Measurements from ENCODE around the gene BCL11A.

BCL11A gene

DNA sequence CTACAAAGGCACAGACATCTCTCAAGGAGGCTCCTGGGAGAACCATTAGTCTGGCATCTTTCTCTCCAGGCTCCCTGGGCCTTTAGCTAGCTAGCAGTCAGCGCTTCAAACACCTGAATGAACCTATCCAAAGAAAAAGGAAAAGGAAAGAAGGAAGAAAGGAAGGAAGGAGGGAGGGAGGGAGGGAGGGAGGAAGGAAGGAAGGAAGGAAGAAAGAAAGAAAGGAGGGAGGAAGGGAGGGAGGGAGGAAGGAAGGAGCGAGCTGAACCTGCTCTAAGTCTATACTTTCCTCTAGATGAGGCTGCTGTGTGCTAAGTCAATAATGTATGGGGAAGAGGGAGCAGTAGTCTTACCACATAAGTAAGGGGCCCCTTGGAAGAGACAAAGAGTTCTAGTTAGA, 5.1 kb upstream of the BCL11A start:
- no peak for DNase-seq

DNA sequence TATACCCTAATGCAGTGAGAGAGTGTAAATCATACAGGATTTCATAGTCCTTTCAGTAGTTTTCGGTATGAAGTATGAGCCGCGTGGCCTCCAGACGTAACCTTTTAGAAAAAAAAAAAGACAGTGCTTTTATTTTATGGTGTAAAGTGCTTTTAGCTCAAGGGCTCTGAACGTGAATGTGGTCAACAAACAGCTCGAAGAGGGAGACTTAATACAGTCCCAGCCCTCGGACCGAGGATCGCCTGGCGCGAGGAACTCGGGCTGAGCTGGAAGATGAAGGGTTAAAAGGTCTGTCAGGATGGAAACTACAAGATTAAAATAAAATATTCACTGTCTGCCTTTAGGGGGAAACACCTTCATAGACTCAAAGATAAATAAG, 4.0 kb upstream of the BCL11A start:
- DNase-seq = no peak

DNA sequence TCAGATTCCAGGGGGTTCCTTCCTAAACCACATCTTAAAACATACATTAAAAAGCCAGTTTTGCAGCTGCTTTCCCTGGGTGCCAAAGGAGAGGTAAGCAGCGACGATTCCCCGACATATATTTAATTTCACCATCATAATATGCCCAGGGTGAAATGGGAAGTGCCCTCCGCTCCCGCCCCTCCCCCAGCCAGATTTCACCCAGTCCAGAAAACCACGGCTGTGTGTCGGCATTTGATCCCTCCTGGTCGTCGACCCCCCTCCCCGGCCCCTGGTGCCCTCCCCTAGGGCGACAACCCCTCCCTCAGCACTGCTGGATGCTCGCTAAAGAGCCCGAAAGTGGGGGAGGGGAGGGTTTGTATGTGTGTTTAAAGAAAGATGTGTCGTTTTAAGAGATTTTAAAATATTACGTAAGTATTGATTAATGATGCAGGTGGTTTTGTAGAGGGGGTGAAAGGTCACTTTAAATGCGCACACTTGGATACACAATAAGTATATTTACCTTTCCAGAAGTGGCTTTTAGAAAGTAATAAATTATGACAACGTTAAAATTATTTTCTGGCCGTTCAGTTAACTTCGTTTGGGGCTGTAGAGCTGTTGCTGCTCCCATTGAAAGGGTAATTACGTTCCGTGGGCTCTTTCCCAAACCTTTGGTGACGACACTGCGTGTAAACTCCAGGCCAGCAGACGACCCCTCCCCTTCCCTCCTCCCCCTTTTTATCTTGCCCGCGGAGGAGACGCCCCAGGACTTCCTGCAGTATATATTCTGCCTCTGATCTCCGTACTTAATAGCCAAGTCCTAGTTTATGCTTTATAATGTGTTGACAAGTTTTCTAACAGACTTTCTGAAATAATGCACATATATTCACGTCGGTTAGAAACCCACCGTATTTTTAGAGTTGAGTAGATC, 3.4 kb upstream of the BCL11A start:
- no peak for DNase-seq

DNA sequence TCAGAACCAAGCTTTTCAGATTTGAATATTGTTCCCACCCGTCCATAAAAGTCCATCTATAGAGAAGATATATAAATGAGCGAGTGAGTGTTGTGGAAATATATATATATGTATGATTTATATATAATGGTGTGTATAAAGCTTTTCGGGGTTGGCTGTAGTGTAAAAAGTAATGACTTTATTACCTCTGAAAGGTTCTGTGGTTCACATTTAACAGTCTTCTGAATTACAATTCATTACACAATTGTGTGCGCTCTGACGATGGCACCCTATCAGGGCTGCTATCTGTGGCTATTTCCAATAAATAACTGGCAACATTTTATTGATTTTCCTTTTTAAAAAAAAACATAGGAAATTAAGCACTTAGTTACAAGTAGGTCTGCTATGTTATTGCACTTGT, 2.7 kb upstream of the BCL11A start:
- no peak for DNase-seq

DNA sequence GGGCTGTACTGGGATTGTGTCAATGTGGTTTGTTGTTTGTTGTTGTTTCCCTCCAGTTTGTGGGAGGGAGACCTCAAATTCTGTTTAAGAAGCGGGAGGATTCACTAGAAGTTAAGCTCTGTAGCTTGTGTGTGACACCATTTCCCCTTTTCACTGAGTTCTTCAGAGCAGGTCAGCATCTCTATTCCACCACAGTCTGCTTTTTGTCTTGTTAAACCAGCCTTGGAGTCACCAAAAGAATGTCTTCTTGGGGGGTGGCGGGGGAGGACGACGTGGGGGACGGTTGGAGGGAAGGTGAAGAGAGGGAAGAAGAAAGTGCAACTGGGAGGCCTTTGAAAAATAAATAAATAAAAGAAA, 2.3 kb upstream of the BCL11A start:
- DNase-seq = no peak

DNA sequence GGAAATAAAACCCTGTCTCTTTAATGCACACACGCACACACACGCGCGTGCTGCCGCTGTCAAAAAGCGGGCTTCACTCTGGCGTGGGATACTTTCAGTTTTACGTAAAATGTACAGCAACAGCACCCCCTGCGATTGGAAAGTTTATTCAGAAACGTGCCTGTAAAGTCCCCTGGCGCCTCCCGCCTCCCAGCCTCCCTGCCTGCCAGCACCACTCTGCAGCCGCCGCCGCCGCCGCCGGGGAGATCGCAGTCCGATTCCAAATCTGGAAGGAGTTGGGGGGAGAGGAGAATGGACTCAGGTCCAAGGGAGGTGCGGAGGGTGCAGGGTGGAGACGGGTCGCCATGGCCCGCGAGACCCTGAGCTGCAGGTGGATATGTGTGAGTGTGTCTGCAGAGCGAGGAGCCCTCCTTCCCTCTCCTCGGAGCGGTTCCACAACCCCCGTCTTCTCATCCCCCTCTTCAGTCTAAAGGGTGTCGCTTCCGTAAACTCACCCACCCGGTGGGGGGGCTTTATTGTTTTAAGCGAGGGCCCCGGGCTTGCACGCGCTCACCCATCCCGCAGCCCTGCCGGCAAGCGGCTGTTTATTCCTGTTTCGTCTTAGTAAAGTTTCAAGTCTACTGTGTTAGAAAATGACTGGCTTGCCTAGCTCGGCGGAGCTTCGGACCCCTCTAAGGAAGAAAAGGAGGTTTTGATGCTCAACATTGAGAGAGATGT, 1.8 kb upstream of the BCL11A start:
- DNase-seq = no peak

DNA sequence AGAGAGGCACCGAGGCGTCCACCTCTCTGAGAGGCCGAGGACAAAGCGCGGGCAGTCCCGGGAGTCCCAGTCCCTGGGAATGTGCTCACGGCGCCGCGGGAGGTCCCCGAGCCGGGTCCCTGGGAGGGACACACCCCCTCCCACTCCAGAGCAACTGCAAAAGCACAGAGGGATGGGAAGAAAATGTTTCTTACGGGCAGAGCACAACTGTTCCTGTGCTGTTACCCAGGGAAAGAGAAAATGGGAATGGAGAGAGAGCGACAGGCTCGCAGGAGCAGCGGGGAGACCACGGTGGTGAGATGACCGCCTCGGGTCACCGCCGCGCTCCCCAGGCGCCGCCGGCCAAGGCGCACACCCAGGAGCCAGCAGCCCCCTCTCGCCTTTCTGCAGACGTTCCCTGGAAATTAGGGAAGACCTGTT, 1.2 kb upstream of the BCL11A start:
- DNase-seq = no peak

DNA sequence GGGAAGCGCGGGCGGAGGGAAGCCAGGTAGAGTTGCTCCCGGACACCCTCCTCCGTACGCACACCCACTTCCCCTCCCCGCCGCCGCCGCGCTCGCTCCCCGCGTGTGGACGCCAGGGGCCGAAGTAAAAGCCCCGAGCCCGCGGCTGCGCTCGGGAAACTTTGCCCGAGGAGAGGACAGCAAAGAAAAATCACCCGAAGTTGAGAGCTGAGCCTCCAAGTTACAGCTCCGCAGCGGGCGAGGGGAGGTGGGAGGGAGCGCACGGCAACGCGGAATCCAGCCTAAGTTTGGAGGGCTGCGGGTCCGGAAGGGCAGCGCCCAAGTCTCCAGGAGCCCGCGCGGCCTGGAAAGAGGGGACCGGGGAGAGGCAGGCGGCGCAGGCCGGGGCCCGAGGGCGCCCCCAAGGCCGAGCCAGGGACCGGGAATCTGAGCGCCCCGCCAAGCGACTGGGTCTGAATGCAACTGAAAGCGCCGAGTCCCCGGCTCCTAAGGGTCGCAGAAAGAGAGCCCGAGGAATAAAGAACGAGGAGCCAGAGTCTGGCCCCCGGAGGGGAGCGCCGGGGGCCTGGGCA, 706 bp upstream of the BCL11A start:
- no peak for DNase-seq

DNA sequence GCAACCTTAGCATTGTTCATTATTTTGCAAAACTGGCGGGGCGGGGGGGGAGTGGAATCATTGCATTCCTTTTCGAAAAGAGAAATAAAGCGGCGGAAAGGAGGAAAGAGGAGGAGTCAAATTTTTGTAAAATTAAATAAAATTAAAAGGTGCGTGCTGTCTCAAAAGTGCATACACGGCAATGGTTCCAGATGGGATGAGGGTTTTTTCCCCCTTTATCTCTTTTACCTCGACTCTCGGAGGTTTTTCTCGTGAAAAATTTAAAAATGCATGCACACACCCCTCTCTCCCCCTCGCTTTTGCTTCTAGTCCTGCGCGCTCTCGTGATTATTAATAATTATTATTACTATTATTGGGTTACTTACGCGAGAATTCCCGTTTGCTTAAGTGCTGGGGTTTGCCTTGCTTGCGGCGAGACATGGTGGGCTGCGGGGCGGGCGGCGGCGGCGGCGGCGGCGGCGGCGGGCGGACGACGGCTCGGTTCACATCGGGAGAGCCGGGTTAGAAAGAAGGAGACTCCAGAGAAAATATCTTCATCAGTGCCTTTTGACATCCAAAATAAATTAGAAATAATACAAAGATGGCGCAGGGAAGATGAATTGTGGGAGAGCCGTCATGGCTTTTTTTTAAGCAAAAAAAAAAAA, 481 bp downstream of the BCL11A start:
- no peak for DNase-seq

DNA sequence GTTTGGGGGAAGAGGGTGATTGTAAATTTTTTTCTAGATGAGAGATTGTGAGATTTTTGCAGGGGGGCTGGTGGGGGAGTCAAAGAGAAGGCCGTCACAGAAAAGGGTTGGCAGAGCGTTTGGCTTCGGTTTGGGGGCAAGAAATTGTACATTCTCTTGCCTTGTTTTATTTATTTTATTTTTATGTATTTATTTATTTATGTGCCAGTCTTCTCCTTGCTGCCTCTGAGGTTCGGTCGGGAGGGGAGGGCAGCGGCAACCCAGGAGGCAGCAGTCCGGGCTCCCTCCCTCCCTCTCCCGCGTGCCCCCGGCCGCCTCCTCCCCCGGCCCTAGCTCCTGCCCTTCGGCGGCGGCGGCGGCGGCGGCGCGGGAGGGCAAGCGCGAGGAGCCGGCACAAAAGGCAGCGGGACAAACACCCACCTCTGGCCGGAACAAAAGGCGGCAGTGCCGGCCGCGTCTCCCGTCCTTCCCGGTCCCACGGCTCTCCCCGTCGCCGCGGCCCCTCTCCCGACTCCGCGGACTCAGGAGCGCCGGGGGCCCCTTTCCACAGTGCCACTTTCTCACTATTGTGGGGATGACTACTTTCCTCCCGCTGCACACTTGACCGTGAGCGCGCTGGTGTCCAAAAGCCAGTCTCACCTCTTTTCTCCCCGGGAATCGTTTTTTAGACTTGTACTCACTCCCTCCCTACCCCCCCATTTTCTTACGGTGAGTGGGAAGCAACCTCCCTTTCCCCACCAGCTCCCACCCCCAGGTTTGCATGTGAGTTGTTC, 1.2 kb downstream of the BCL11A start:
- DNase-seq = no peak

DNA sequence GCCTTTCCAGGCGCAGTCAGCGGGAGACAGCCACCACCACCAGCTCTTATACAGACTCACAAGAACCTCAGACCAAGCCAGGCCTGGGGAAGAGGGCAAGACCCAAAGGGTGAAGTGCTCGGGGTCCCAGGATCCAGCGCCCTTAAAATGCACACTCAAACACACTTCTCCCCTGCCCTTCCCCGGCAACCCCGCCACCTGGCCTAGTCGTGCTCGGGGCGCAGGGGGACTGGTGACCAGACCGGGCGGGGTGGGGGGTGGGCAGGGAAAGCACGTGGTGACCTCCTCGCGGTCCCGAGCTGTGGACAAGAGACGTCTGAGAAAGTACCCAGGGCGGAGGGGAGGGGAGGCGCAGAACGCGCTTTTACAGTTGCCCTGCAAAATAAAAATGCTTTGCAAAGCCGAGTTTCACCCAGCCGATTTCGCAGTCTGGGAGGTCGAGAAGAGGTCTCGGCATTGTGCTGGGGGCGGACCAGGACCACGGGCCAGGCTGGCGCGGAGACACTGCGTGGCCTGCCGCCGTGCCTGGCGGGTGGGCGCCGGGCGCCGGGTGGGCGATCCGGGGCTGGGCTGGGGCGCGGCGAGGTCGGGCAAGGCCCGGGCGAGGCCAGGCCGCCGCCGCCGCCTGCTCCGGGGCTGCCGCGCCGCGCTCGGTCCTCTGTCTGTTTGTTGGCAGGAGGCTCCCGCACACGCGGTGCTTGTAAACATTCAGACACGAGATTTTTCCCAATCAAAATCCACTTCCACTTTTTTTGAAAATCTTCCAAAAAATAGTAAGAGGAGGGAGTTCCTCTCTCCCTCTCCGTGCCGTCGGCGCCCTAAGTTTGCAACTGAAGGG, 2.0 kb downstream of the BCL11A start:
- no peak for DNase-seq

DNA sequence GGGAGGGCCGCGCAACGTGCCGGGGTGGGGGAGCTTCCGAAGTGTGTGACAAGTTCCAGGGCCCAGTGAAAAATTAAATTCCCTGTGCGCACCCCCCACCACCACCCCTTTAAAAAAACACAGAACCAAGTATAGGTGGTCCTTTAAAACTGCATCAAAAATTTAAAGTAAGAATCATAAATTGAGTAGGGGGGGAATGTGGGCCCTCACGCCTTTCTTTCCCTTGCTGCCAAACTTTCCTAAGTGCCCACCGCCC, 2.5 kb downstream of the BCL11A start:
- no peak for DNase-seq

DNA sequence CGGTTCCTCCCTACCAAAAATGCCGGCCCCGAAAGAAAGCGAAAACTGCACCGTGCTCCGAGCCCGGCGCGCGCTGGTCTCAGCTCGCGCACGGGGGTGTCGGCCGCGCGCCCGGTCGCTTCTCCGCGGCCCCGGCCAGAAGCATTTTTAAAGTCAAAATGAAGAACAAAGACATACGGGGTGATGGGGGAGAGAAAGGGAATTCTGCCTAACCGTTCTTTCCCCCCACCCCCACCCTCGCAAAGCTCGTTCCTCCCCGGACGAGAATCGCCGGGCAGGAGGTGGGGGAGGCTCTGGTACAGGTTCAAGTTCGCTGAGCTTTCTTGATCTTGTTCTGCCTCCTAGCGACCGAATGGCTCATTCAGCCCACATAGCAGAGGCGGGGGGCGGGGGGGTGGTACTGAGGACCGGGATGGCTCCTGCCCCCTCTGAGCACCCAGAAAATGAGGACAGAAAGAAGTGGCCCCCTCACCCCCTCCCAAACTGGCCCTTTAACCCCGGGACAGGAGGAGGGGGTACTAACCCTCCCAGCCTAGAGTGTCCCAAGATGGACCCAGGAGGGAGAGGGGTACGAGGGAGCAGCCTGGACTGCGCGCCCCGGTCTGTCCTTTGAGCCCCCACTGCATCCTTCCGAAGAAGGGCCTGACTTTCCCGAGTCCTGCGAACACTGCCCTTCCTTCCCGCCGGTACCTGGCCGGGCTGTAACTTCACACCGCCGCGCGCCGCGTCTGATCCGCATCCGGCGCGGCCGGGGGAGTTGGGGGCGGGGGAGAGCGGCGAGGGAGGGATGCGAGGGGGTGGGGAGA, 3.1 kb downstream of the BCL11A start:
- no peak for DNase-seq

DNA sequence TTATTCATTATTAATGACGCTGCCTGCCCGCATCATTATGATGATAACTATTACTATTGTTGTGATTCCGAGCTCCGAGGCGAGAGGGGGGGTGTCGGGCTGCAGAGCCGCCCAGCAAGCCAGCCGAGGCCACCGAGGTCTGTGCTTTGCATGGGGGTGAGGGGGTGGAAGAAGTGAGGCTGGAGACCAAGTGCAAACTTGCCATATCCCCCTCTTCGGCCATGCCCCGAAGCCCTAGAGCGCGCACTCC, 3.6 kb downstream of the BCL11A start:
- no peak for DNase-seq

DNA sequence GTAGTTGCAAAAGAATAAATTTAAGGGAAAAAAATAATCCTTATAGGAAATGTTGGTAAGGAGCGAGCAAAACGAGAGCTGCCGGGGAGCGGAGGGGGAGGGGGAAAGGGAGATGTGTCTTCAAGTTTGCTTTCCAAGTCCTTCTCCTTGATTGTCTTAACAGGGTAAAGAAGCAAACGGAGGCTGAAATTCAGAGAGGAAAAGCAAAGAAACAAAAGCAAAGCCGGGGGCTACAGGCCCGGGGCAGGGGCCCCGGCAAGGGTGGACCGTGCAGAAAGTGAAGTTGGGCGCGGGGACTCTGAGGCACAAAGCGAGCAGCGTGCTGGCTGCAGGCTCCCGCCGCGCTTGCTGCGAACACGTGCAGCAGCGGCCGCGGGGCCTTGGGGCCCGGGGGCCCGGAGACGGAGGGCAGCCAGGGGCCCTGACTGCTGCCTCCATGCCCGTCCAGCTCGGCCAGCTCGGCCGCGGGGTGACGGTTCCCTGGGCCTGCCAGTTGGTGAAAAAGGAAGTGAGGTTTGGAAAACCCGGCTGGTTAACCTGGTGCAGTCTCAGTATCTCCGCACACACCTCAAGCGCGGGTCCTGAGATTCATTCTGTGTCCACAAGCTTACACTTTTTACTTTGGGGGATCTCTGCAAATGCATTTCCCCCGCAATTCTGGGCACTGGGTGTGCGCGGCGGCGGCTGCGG, 4.1 kb downstream of the BCL11A start:
- DNase-seq = no peak

DNA sequence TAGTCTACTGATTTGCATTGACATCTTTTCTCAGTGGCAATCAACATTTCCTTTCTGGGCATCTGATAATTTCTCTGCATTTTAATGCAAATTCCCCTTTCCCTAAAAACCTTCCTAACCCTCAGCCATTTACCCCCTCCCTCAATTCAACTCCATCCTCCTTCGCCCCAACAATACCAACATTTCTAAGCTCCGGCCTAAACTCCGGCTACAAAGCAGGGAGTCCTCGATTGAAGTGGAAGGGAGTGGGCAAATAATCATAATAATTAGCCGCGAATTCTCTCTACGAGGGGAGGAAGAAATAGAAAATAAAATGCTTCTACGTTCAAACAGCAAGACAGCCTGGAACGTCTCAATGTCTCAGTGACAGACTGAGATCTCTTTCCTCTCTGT, 4.6 kb downstream of the BCL11A start:
- DNase-seq = no peak

DNA sequence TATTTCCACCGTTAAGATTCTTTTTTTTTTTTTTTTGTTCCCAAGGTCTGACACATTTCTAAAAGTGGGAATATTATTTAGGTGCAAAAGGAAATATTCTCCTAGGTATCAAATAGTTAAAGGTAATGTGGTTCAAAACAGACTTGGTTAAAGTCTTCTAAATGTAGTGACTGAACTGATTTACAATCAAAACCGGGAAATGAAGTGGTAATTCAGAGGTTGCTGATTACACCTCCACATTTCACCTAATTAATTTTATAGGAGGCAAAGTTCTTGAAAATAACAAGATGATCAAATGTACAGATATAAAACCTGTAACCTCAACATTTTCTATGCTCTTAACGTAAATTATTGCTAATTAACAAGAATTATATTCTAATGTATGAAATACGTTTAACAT, 5.1 kb downstream of the BCL11A start:
- DNase-seq = no peak

DNA sequence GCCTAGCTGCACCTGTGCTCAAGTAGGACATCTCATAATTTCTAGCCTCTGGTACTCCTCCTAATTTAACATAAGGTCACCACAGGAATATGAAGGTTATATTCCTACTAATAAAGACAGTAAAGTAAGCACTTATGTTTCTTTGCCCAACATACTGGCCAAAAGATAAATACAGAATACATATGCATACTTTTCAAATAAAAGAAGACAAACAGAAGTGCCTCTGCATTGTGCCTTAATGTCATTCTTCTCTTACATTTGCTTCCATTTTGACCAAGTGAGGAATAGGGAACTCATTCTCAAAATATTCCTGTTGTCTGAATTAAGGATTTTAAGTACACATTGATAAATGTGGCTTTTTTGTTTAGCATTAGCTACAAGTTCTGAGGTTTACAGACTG, 5.6 kb downstream of the BCL11A start:
- no peak for DNase-seq

DNA sequence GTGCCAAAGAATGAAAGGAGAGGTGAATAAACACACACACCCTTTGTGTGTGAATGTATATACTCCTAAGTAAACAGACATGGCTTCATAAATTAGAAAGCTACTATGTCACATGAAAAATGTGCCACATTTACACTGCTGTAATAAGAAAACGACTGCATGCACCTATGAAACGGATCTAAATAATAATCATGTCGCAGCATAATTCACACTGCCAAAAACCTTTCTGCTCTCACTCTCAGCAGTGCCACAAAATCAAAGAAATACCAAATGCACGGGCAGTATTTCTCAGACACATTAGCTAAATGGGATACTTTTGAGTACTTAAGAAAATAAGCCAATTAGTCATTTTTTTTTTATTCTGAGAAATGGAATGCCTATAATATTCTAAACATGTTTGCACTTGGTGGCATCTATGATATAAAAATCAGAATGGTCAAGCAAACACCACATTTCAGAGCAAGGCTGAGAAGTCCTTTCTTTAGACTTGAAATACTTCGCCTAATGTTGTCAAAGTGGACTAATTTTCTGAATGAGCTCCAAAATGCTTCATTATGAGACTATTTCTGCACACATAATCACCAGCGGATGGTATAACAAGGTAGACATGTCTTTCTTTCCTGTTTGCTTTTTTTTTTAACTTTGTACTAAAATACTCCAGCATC, 6.6 kb downstream of the BCL11A start:
- DNase-seq = no peak

DNA sequence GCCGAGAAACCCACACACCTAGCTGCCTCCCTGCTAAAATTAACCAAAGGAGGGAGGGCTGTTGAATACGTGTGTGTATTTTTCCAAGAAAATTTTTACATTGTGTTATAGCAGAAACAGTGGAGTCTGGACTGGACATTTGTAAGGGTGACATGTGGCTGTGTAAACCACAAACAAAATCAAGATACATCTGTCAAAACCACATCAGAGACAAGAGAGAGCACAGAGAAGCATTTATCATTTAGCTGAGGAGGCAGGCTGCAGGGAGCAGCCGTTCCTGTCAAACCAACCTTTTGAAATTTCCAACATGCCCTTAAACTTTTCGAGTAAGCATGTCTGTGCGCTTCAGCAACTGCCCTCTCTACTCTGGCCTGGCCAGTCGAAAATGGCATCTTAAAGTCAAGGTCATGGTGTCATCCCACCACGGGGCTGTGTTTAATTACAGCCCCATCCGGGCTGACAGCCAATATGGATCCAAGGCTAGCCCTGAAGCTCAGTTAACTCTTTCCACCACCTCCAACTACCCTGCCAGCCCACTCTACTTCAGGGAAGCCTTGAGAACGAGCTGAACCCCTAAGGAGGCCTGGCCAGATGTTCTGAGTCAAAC, 8.4 kb downstream of the BCL11A start:
- DNase-seq = no peak

All from AML-193 (cell line).